AG10803 (cell line): Measurements from ENCODE around the gene PUS1.
"Not testable (repeated sequence)": the region's sequence is repeated elsewhere in the genome, so short reads cannot be mapped to it uniquely, and the experiment has no call there.

Source experiments
- DNase-seq: peaks from one replicate; pipeline ENCODE4 v3.0.0; 2010; ENCODE audit warnings: low read depth
- H3K4me3 ChIP-seq: 2 replicates; pipeline ENCODE4 v1.5.1; 2011; ENCODE audit warnings: mild to moderate bottlenecking, low read length, control low read depth
- CTCF ChIP-seq: conservative IDR thresholded peaks from 2 replicates; pipeline ENCODE4 v1.5.1; 2011; ENCODE audit warnings: mild to moderate bottlenecking, low read length, control low read depth, inconsistent platforms

PUS1 gene

GRCh38 chr12:131949431-131950181, 20.5 kb downstream of the PUS1 start, which contains the start of gene EP400:
Gene EP400, plus strand, starts transcription at chr12:131949942. Its CDS starts 10,678 bp downstream, at chr12:131960620.
- peak within 1 kb of the TSS; percentile 80 for H3K4me3 ChIP-seq
- peak; percentile 92 for DNase-seq
- TF ChIP-seq CTCF: no peak

- no peak for TF ChIP-seq CTCF
- peak overlapping the region; percentile 80 for H3K4me3 ChIP-seq
- no peak for DNase-seq
Observed at GRCh38 chr12:131950182-131950913, 21.3 kb downstream of the PUS1 start.

- not testable (repeated sequence) for DNase-seq, H3K4me3 ChIP-seq
Observed at GRCh38 chr12:131953810-131954209, 24.7 kb downstream of the PUS1 start.

GRCh38 chr12:131954460-131954859, 25.4 kb downstream of the PUS1 start:
- DNase-seq, H3K4me3 ChIP-seq: not testable (repeated sequence)

GRCh38 chr12:131959116-131959515, 30.0 kb downstream of the PUS1 start:
- no peak for TF ChIP-seq CTCF
- no peak for DNase-seq
- H3K4me3 ChIP-seq: no peak overlapping the region

GRCh38 chr12:131959641-131960589, 30.8 kb downstream of the PUS1 start:
- TF ChIP-seq CTCF: no peak
- H3K4me3 ChIP-seq: no peak overlapping the region
- no peak for DNase-seq

GRCh38 chr12:131960590-131961325, 31.7 kb downstream of the PUS1 start:
- not testable (repeated sequence) for H3K4me3 ChIP-seq, DNase-seq

GRCh38 chr12:131961328-131961727, 32.3 kb downstream of the PUS1 start:
- DNase-seq: not testable (repeated sequence)

More at GRCh38 chr12:131961328-131961727, 32.3 kb downstream of the PUS1 start:
- H3K4me3 ChIP-seq: not testable (repeated sequence)
